Measurements from ENCODE around the gene SND1.

DNA sequence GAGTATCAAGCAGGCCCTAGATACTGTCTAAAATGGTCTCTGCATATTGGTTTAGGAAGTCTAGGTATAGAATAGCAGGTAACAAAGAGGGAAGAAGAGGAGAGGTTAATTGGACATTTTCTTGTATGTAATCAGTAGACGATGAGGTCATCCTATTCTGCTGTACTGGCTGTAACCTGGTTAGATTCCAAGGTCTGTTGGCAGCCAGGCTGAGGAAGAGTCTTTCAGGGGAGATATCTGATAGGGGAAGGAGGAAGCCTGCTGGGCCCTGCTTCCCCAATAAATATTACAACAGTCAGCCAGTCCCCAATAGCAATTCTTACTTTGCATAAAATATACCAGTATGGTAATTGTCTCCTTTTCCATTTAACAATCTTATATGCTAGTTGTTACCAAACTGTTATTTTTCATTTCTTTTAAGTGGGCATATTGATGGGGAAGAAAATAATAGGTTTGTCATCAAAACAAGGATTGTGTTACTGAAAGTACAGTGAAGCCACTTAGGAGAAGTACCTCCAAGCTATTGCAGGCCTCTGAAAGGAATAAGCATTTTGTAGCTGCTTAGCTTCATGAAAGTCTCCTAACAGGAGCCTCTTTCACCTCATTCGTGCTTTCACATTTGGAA is 192.8 kb downstream of the SND1 start:
- TF ChIP-seq, protein P1, sequence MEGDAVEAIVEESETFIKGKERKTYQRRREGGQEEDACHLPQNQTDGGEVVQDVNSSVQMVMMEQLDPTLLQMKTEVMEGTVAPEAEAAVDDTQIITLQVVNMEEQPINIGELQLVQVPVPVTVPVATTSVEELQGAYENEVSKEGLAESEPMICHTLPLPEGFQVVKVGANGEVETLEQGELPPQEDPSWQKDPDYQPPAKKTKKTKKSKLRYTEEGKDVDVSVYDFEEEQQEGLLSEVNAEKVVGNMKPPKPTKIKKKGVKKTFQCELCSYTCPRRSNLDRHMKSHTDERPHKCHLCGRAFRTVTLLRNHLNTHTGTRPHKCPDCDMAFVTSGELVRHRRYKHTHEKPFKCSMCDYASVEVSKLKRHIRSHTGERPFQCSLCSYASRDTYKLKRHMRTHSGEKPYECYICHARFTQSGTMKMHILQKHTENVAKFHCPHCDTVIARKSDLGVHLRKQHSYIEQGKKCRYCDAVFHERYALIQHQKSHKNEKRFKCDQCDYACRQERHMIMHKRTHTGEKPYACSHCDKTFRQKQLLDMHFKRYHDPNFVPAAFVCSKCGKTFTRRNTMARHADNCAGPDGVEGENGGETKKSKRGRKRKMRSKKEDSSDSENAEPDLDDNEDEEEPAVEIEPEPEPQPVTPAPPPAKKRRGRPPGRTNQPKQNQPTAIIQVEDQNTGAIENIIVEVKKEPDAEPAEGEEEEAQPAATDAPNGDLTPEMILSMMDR (IDR thresholded peaks at IDR 0.05), result no peak
- no peak for TF ChIP-seq POLR2A (IDR thresholded peaks at IDR 0.05)
